ENCODE results near the gene SULT2A1.
A peak's percentile ranks its signal among the peaks of the same experiment; 100 is the strongest.
"Not testable (repeated sequence)": the region's sequence is repeated elsewhere in the genome, so short reads cannot be mapped to it uniquely, and the experiment has no call there.

SULT2A1 gene

GRCh38 chr19:47861630-47862029 is 24.5 kb downstream of the SULT2A1 start:
- Histone ChIP-seq H3K9me3 (ENCODE audit: severe bottlenecking) (no peaks in the 10 kb centered on the region), H3K36me3 (ENCODE audit: low read depth) (no peaks in the 10 kb centered on the region), H3K27ac (ENCODE audit: poor library complexity, severe bottlenecking) (no peak overlapping the region), H3K27me3 (ENCODE audit: insufficient read depth, poor library complexity, severe bottlenecking) (no peaks in the 10 kb centered on the region), H3K4me3 (ENCODE audit: severe bottlenecking) (no peak overlapping the region), H3K4me1 (ENCODE audit: insufficient read depth, poor library complexity, severe bottlenecking) (no peaks in the 10 kb centered on the region)
- TF ChIP-seq CTCF (IDR thresholded peaks at IDR 0.05; ENCODE audit: poor library complexity, severe bottlenecking) = no peak
- ATAC-seq (ENCODE audit: low read depth) = no peak
- no peak for DNase-seq (ENCODE audit: low spot score)

- no peaks in the 10 kb centered on the region for H3K9me3 ChIP-seq (ENCODE audit: severe bottlenecking)
- DNase-seq (ENCODE audit: low spot score) (no peak), ATAC-seq (ENCODE audit: low read depth) (no peak)
- no peak overlapping the region for H3K27ac ChIP-seq (ENCODE audit: poor library complexity, severe bottlenecking)
- H3K4me1 ChIP-seq (ENCODE audit: insufficient read depth, poor library complexity, severe bottlenecking) = no peaks in the 10 kb centered on the region
- H3K36me3 ChIP-seq (ENCODE audit: low read depth) = no peaks in the 10 kb centered on the region
- no peak for TF ChIP-seq CTCF (IDR thresholded peaks at IDR 0.05; ENCODE audit: poor library complexity, severe bottlenecking)
- H3K27me3 ChIP-seq (ENCODE audit: insufficient read depth, poor library complexity, severe bottlenecking) = no peaks in the 10 kb centered on the region
- no peak overlapping the region for H3K4me3 ChIP-seq (ENCODE audit: severe bottlenecking)
Measured at GRCh38 chr19:47860602-47861297, 25.4 kb downstream of the SULT2A1 start.

GRCh38 chr19:47859838-47860237 is 26.3 kb downstream of the SULT2A1 start:
- H3K9me3 ChIP-seq (ENCODE audit: severe bottlenecking); H3K4me1 ChIP-seq (ENCODE audit: insufficient read depth, poor library complexity, severe bottlenecking); ATAC-seq (ENCODE audit: low read depth); H3K27me3 ChIP-seq (ENCODE audit: insufficient read depth, poor library complexity, severe bottlenecking); H3K4me3 ChIP-seq (ENCODE audit: severe bottlenecking); H3K36me3 ChIP-seq (ENCODE audit: low read depth); H3K27ac ChIP-seq (ENCODE audit: poor library complexity, severe bottlenecking); DNase-seq (ENCODE audit: low spot score): not testable (repeated sequence)

GRCh38 chr19:47858646-47859285 is 27.3 kb downstream of the SULT2A1 start, which contains the start of gene TPRX2:
TSS of gene TPRX2 (plus strand) at chr19:47859235. CDS start at chr19:47859247, 12 bp downstream.
- H3K36me3 ChIP-seq (ENCODE audit: low read depth); H3K9me3 ChIP-seq (ENCODE audit: severe bottlenecking); DNase-seq (ENCODE audit: low spot score); ATAC-seq (ENCODE audit: low read depth); H3K27ac ChIP-seq (ENCODE audit: poor library complexity, severe bottlenecking); H3K4me1 ChIP-seq (ENCODE audit: insufficient read depth, poor library complexity, severe bottlenecking); H3K27me3 ChIP-seq (ENCODE audit: insufficient read depth, poor library complexity, severe bottlenecking); H3K4me3 ChIP-seq (ENCODE audit: severe bottlenecking): not testable (repeated sequence)

- H3K4me1 ChIP-seq (ENCODE audit: insufficient read depth, poor library complexity, severe bottlenecking); H3K36me3 ChIP-seq (ENCODE audit: low read depth); H3K27me3 ChIP-seq (ENCODE audit: insufficient read depth, poor library complexity, severe bottlenecking); H3K9me3 ChIP-seq (ENCODE audit: severe bottlenecking); H3K27ac ChIP-seq (ENCODE audit: poor library complexity, severe bottlenecking); DNase-seq (ENCODE audit: low spot score); H3K4me3 ChIP-seq (ENCODE audit: severe bottlenecking): not testable (repeated sequence)
- peak; percentile 45; the same call in 2 of the 3 replicates for ATAC-seq (ENCODE audit: low read depth)
Measured at GRCh38 chr19:47858231-47858630, 27.9 kb downstream of the SULT2A1 start.

GRCh38 chr19:47854459-47854858 is 31.7 kb downstream of the SULT2A1 start:
- Histone ChIP-seq H3K36me3 (ENCODE audit: low read depth) (no peaks in the 10 kb centered on the region), H3K27me3 (ENCODE audit: insufficient read depth, poor library complexity, severe bottlenecking) (peaks cover 7% of the 10 kb centered on the region), H3K4me1 (ENCODE audit: insufficient read depth, poor library complexity, severe bottlenecking) (no peaks in the 10 kb centered on the region), H3K4me3 (ENCODE audit: severe bottlenecking) (no peak overlapping the region), H3K27ac (ENCODE audit: poor library complexity, severe bottlenecking) (no peak overlapping the region), H3K9me3 (ENCODE audit: severe bottlenecking) (no peaks in the 10 kb centered on the region)
- no peak for TF ChIP-seq CTCF (IDR thresholded peaks at IDR 0.05; ENCODE audit: poor library complexity, severe bottlenecking)
- no peak for ATAC-seq (ENCODE audit: low read depth)
- DNase-seq (ENCODE audit: low spot score) = no peak

Measured in RWPE2 (cell line).